ENCODE data around the gene CDK14.

GRCh38 chr7:91021956-91022355 lies 425.8 kb downstream of the CDK14 start:
- no peak for TF ChIP-seq TAF1 (IDR thresholded peaks at IDR 0.05; ENCODE audit: borderline replicate concordance, low read depth, low read length)
- TF ChIP-seq CTCF (IDR thresholded peaks at IDR 0.05 in 2 of 3, conservative IDR thresholded peaks at IDR 0.05 in 1 of 3; ENCODE audit: control insufficient read depth in 2 of 3, extremely low read depth in 1 of 3, insufficient read depth in 1 of 3, low read depth in 3 of 3, low read length in 3 of 3) = no peak
- no peak for TF ChIP-seq GABPA (IDR thresholded peaks at IDR 0.05; ENCODE audit: low read depth)
- no peak for TF ChIP-seq EP300 (IDR thresholded peaks at IDR 0.05; ENCODE audit: borderline replicate concordance in 1 of 2, control insufficient read depth in 1 of 2, low read depth in 2 of 2, low read length in 2 of 2)
- no peak for TF ChIP-seq POLR2A (IDR thresholded peaks at IDR 0.05; ENCODE audit: low read depth, low read length)
- no peak for TF ChIP-seq CHD1 (IDR thresholded peaks at IDR 0.05; ENCODE audit: low read depth, low read length)
- TF ChIP-seq, protein P1, sequence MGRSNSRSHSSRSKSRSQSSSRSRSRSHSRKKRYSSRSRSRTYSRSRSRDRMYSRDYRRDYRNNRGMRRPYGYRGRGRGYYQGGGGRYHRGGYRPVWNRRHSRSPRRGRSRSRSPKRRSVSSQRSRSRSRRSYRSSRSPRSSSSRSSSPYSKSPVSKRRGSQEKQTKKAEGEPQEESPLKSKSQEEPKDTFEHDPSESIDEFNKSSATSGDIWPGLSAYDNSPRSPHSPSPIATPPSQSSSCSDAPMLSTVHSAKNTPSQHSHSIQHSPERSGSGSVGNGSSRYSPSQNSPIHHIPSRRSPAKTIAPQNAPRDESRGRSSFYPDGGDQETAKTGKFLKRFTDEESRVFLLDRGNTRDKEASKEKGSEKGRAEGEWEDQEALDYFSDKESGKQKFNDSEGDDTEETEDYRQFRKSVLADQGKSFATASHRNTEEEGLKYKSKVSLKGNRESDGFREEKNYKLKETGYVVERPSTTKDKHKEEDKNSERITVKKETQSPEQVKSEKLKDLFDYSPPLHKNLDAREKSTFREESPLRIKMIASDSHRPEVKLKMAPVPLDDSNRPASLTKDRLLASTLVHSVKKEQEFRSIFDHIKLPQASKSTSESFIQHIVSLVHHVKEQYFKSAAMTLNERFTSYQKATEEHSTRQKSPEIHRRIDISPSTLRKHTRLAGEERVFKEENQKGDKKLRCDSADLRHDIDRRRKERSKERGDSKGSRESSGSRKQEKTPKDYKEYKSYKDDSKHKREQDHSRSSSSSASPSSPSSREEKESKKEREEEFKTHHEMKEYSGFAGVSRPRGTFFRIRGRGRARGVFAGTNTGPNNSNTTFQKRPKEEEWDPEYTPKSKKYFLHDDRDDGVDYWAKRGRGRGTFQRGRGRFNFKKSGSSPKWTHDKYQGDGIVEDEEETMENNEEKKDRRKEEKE (IDR thresholded peaks at IDR 0.05) = no peak
- no peak for TF ChIP-seq POLR2AphosphoS5 (IDR thresholded peaks at IDR 0.05; ENCODE audit: low read length)
- TF ChIP-seq HDAC2 (IDR thresholded peaks at IDR 0.05) = no peak

All from GM12878 (cell line).